ENCODE measurements around the gene PRAMEF5.
"Not testable (repeated sequence)": the region's sequence is repeated elsewhere in the genome, so short reads cannot be mapped to it uniquely, and the experiment has no call there.

Gene PRAMEF5

DNA sequence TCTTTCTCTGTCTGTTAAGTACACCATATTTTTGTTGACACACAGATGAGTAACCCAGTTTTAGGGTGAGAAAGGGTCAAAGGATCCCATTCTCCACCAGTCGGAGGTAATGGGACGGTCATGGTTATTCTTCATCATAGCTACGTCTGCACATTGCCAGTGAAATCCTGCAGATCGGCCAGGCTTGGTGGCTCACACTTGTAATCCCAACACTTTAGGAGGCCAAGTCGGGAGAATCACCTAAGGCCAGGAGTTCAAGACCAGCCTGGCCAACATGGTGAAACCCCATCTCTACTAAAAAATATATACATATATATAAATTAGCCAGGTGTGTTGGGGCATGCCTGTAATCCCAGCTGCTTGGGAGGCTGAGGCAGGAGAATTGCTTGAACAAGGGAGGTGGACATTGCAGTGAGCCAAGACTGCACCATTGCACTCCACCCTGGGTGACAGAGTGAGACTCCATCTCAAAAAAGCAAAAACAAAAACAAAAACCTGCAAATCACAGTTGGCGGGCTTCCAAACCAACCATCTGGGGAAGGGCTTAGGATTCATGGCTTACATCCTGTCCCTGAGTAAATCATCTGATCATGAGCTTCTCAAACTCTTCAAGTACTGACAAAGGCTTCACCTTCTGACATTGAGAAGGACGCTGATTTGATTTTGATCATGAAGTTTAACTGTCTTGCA, 22.8 kb upstream of the PRAMEF5 start:
- not testable (repeated sequence) for H3K9me3 ChIP-seq; H3K27ac ChIP-seq; H3K27me3 ChIP-seq; H3K4me3 ChIP-seq (ENCODE audit: low read depth in 1 of 2, low read length in 1 of 2); H3K4me1 ChIP-seq (ENCODE audit: control insufficient read depth in 1 of 2, insufficient read depth in 1 of 2, low read depth in 1 of 2, low read length in 1 of 2); H3K36me3 ChIP-seq

DNA sequence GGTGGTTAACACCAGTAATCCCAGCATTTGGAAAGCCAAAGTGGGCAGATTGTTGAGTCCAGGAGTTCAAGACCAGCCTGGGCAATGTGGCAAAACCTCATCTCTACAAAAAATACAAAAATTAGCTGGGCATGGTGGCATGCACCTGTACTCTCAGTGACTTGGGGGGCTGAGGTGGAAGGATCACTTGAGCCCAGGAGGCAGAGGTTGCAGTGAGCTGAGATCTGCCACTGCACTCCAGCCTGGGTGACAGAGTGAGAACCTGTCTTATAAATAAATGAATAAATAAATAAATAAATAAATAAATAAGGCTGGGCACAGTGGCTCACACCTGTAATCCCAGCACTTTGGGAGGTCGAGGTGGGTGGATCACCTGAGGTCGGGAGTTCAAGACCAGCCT, 21.9 kb upstream of the PRAMEF5 start:
- H3K36me3 ChIP-seq; H3K27ac ChIP-seq; H3K4me3 ChIP-seq (ENCODE audit: low read depth in 1 of 2, low read length in 1 of 2); H3K4me1 ChIP-seq (ENCODE audit: control insufficient read depth in 1 of 2, insufficient read depth in 1 of 2, low read depth in 1 of 2, low read length in 1 of 2); H3K27me3 ChIP-seq; H3K9me3 ChIP-seq: not testable (repeated sequence)

DNA sequence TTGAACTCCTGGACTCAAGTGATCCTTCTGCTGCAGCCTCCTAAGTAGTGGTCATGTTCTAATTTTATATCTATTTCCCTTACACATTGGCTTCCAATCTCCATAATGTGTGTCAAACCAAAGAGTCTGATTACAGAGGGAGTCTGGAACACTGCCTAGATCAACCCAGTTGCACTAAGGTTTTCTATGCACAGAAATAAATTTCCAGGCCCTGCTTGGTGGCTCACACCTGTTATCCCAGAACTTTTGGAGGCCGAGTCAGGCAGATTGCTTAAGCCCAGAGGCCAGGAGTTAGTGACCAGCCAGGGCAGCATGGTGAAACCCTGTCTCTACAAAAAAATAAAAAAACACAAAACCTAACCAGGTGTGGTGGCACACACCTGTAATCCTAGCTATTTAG, 19.9 kb upstream of the PRAMEF5 start:
- not testable (repeated sequence) for H3K9me3 ChIP-seq; H3K36me3 ChIP-seq; H3K27ac ChIP-seq; H3K4me3 ChIP-seq (ENCODE audit: low read depth in 1 of 2, low read length in 1 of 2); H3K27me3 ChIP-seq; H3K4me1 ChIP-seq (ENCODE audit: control insufficient read depth in 1 of 2, insufficient read depth in 1 of 2, low read depth in 1 of 2, low read length in 1 of 2)

DNA sequence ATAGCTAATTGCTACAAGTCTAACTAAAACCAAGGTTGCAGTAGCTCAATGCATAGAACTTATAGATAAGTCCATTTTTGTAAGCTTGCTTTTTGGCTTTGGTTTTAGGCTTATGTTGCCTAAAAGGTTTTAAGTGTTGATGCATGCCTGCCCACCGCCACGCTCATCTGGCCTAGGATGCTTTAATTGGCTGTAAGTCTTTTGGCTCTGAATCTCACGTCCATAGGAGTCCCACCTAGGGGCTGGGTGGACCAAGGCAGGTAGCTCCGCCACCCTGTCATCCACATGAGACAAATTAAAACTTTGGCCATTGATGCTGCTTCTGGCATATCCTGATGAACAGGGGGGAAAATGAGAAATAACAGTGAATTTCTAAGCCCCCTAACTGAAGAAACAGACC, 16.4 kb upstream of the PRAMEF5 start:
- H3K36me3 ChIP-seq; H3K4me1 ChIP-seq (ENCODE audit: control insufficient read depth in 1 of 2, insufficient read depth in 1 of 2, low read depth in 1 of 2, low read length in 1 of 2); H3K4me3 ChIP-seq (ENCODE audit: low read depth in 1 of 2, low read length in 1 of 2); H3K27ac ChIP-seq; H3K9me3 ChIP-seq; H3K27me3 ChIP-seq: not testable (repeated sequence)

DNA sequence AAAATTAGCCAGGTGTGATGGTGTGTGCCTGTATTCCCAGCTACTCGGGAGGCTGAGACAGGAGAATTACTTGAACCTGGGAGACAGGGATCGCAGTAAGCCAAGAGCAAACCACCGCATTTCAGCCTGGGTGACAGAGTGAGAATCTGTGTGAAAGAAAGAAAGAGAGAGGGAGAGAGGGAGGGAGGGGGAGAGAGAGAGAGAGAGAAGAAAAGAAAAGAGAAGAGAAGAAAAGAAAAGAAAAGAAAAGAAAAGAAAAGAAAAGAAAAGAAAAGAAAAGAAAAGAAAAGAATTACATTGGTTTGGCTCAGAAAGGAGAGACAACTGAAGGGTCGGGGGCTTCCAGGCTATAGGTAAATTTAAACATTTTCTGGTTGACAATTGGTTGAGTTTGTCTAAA, 14.4 kb upstream of the PRAMEF5 start:
- H3K36me3 ChIP-seq; H3K27me3 ChIP-seq; H3K27ac ChIP-seq; H3K9me3 ChIP-seq; H3K4me3 ChIP-seq (ENCODE audit: low read depth in 1 of 2, low read length in 1 of 2); H3K4me1 ChIP-seq (ENCODE audit: control insufficient read depth in 1 of 2, insufficient read depth in 1 of 2, low read depth in 1 of 2, low read length in 1 of 2): not testable (repeated sequence)

DNA sequence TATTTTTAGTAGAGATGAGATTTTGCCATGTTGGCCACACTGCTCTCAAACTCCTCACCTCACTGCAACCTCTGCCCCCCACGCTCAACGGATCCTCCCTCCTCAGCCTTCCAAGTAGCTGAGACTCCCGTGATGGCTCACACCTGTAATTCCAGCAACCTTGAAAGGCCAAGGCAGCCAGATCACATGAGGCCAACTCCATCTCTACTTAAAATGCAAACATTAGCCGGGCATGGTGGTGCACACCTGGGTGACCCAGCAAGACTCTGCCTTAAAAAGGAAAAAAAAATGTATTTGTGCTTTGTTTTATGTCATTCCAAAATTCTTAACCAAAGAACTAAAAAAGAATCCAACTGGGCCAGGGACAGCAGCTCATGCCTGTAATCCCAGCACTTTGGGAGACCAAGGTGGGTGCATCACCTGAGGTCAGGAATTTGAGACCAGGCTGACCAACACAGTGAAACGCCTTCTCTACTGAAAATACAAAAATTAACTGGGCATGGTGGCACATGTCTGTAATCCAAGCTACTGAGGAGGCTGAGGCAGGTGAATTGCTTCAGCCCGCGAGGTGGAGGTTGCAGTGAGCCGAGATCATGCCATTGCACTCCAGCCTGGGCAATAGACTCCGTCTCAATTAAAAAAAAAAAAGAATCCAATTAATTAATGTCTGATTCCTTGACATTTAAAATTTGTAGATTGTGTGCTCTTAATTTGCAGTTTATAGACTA, 10.3 kb upstream of the PRAMEF5 start:
- not testable (repeated sequence) for H3K27ac ChIP-seq; H3K36me3 ChIP-seq; H3K9me3 ChIP-seq; H3K27me3 ChIP-seq; H3K4me3 ChIP-seq (ENCODE audit: low read depth in 1 of 2, low read length in 1 of 2); H3K4me1 ChIP-seq (ENCODE audit: control insufficient read depth in 1 of 2, insufficient read depth in 1 of 2, low read depth in 1 of 2, low read length in 1 of 2)

DNA sequence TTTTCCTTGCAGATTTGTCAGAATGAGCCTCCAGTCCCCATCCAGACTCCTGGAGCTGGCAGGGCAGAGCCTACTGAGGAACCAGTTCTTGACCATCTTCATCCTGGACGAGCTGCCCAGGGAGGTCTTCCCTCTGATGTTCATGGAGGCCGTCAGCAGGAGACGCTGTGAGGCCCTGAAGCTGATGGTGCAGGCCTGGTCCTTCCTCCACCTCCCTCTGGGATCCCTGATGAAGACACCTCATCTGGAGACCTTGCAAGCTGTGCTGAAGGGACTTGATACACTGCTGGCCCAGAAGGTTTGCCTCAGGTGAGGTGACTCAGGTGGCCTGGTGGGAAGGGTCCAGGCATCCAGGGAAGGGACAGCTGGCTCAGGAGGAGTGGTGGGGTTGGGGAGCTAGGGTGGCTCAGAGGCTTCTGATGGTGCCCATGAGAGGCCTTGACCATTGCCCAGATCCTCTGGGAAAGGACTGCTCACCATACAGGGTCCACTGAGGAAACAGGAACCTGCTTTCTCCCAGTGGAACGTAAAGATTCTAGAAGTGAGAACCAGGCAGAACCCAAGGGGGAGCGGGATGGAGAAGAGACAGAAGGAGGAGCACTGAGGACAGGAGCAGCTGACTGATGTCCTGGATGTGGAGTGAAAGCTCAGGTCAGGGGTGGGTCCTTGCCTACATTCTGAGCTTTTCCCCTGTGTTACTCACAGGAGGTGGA, 8.0 kb upstream of the PRAMEF5 start:
- not testable (repeated sequence) for H3K27ac ChIP-seq, H3K9me3 ChIP-seq

DNA sequence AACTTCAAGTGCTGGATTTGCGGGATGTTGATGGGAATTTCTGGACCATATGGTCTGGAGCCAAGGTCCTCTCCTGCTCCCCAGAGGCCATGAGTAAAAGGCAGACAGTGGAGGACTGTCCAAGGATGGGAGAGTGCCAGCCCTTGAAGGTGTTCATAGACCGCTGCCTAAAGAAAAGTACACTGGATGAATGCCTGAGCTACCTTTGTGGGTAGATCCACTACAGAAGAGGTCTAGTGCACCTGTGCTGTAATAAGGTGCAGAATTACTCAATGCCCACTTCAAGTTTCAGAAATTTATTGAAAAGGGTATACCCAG, 7.5 kb upstream of the PRAMEF5 start:
- H3K4me1 ChIP-seq (ENCODE audit: control insufficient read depth in 1 of 2, insufficient read depth in 1 of 2, low read depth in 1 of 2, low read length in 1 of 2); H3K27ac ChIP-seq; H3K36me3 ChIP-seq; H3K27me3 ChIP-seq; H3K9me3 ChIP-seq; H3K4me3 ChIP-seq (ENCODE audit: low read depth in 1 of 2, low read length in 1 of 2): not testable (repeated sequence)

More for the DNA sequence above, 8.0 kb upstream of the PRAMEF5 start:
- H3K4me1 ChIP-seq (ENCODE audit: control insufficient read depth in 1 of 2, insufficient read depth in 1 of 2, low read depth in 1 of 2, low read length in 1 of 2); H3K4me3 ChIP-seq (ENCODE audit: low read depth in 1 of 2, low read length in 1 of 2); H3K27me3 ChIP-seq; H3K36me3 ChIP-seq: not testable (repeated sequence)

DNA sequence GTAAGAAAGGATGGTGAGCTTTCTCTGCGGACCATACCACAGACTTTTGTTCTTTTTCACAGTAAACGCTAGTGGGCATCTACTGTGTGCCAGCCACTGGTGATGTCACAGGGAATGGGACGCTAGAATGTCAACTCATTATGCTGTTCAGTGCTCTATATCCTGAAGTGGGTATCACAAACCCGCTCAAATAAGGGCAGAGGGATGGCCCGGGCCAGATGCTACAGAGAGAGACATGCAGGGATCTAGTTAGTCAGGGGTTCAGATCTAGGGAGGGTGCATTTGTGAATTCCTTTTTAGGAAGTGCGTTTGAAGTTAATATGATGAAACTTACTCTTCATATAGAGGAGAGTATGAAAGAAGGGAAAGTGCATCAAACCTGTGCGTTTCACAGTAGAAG, 6.9 kb upstream of the PRAMEF5 start:
- H3K9me3 ChIP-seq = not testable (repeated sequence)

DNA sequence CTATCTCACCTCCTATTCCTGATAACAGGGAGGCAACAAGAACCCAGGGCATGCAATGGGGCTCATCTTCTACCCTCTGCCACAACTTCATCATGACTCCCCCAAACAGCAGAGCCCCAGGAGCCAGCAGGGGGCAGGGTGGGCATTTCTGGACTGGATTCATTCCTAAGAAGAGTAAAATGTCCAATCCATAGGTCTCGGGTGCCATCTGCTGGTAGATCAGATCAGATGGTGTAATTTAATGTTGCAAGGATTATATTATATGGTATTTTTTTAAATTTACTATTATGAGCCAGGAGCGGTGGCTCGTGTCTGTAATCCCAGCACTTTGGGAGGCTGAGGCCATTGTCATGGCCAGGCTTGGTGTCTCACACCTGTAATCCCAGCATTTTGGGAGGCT, 11.1 kb downstream of the PRAMEF5 start:
- not testable (repeated sequence) for H3K36me3 ChIP-seq; H3K9me3 ChIP-seq; H3K27ac ChIP-seq; H3K4me3 ChIP-seq (ENCODE audit: low read depth in 1 of 2, low read length in 1 of 2); H3K4me1 ChIP-seq (ENCODE audit: control insufficient read depth in 1 of 2, insufficient read depth in 1 of 2, low read depth in 1 of 2, low read length in 1 of 2); H3K27me3 ChIP-seq

More for the DNA sequence above, 6.9 kb upstream of the PRAMEF5 start:
- H3K27me3 ChIP-seq; H3K27ac ChIP-seq; H3K36me3 ChIP-seq; H3K4me1 ChIP-seq (ENCODE audit: control insufficient read depth in 1 of 2, insufficient read depth in 1 of 2, low read depth in 1 of 2, low read length in 1 of 2); H3K4me3 ChIP-seq (ENCODE audit: low read depth in 1 of 2, low read length in 1 of 2): not testable (repeated sequence)

DNA sequence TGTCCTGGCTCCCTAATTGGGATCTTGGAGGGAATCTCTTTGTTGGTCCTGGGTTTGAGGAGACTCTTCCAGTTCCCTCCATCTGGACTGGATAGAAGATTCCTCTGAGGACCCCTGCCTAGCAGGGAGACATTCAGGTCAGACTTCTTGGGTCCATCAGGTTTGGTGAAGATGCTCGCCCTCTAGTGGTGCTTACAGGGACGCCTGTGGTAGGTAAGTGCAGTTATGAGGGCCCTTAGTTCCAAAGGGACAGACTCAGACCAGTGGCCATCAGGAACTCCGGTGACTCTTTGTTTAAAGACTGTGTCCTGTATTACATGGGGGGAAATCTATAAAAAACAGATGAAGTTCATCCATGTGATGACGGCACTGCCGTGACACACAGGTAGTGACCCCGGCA, 23.0 kb downstream of the PRAMEF5 start:
- H3K9me3 ChIP-seq; H3K4me3 ChIP-seq (ENCODE audit: low read depth in 1 of 2, low read length in 1 of 2): not testable (repeated sequence)

DNA sequence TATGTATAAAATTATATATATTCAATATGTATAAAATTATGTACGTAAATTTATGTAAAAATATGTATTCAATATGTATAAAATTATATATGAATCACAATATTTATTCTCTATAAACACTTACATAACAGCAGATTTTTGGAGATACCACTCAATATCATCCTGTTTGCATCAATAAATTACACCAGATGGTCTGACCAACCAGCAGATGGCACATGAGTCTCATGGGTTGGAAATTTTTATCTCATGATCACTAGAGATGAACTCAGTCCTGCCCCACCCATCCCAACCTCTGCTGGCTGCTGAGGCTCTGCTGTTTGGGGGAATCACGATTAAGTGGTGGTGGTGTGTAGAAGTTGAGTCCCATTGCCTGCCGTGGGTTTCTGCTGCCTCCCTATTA, 25.6 kb downstream of the PRAMEF5 start:
- H3K4me3 ChIP-seq (ENCODE audit: low read depth in 1 of 2, low read length in 1 of 2); H3K27ac ChIP-seq; H3K27me3 ChIP-seq; H3K9me3 ChIP-seq; H3K36me3 ChIP-seq; H3K4me1 ChIP-seq (ENCODE audit: control insufficient read depth in 1 of 2, insufficient read depth in 1 of 2, low read depth in 1 of 2, low read length in 1 of 2): not testable (repeated sequence)

More for the DNA sequence above, 23.0 kb downstream of the PRAMEF5 start:
- not testable (repeated sequence) for H3K4me1 ChIP-seq (ENCODE audit: control insufficient read depth in 1 of 2, insufficient read depth in 1 of 2, low read depth in 1 of 2, low read length in 1 of 2); H3K36me3 ChIP-seq; H3K27ac ChIP-seq; H3K27me3 ChIP-seq

DNA sequence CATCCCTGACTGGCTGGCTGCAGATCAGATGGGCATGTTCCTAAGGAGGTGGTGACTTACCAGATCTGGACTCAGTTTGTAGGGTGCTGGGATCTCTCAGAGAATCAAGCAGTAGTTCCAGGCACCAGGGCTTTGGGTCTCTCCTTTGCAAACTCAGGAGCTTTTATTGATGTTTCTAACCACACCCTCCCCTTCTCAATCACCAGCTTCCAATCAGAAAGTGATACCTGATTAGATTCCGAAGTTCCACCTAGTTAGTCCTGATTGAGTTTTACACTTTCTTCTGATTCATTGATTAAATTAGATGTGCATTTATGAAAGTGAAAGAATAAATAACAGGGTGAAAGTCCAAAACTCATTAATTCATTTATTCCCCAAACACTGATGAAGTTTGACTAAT, 31.0 kb downstream of the PRAMEF5 start, which contains the start of gene PRAMEF8:
Gene PRAMEF8, minus strand, starts transcription at position 101 of the 400 bp plus-strand sequence. CDS start 1,046 bp downstream, outside the sequence.
- not testable (repeated sequence) for H3K9me3 ChIP-seq; H3K27me3 ChIP-seq; H3K4me3 ChIP-seq (ENCODE audit: low read depth in 1 of 2, low read length in 1 of 2); H3K27ac ChIP-seq; H3K36me3 ChIP-seq; H3K4me1 ChIP-seq (ENCODE audit: control insufficient read depth in 1 of 2, insufficient read depth in 1 of 2, low read depth in 1 of 2, low read length in 1 of 2)

DNA sequence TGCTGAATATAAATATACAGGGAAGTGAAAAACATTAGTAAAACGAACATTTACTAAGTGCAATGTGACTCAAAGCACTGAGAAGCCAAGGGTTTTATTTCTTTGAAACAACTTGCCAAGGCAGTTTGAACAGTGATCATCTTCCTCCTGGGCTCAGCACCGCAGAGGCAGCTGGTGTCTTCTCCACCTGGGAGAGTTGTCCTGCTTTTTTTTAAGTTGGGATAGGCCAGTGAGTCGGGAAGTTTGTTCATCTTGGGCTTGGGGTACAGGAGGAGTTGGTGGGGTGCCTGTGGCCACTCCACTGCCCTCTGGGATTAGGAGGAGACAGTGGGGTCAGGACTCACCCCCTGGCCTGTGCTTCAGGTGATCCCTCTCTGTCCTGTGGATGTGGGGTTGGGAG, 35.0 kb downstream of the PRAMEF5 start:
- H3K27ac ChIP-seq; H3K9me3 ChIP-seq; H3K27me3 ChIP-seq; H3K4me1 ChIP-seq (ENCODE audit: control insufficient read depth in 1 of 2, insufficient read depth in 1 of 2, low read depth in 1 of 2, low read length in 1 of 2); H3K4me3 ChIP-seq (ENCODE audit: low read depth in 1 of 2, low read length in 1 of 2); H3K36me3 ChIP-seq: not testable (repeated sequence)
